ENCODE results near the gene ATP6V0C. TPM values are rescaled to one million over a fixed set of nuclear protein-coding genes. Genes with fewer than 3 reads are reported as not detected.
A peak's percentile ranks its signal among the peaks of the same experiment; 100 is the strongest.

Gene ATP6V0C
- total RNA-seq, 1 donor from 2014 or later: 22.9 TPM

GRCh38 chr16:2490190-2491105, 23.3 kb upstream of the ATP6V0C start:
- no peak for DNase-seq

- no peak for DNase-seq
Measured at GRCh38 chr16:2492292-2492691, 21.5 kb upstream of the ATP6V0C start.

- DNase-seq: no peak
Measured at GRCh38 chr16:2493605-2494004, 20.1 kb upstream of the ATP6V0C start.

- DNase-seq: no peak
Measured at GRCh38 chr16:2494616-2495015, 19.1 kb upstream of the ATP6V0C start.

DNA sequence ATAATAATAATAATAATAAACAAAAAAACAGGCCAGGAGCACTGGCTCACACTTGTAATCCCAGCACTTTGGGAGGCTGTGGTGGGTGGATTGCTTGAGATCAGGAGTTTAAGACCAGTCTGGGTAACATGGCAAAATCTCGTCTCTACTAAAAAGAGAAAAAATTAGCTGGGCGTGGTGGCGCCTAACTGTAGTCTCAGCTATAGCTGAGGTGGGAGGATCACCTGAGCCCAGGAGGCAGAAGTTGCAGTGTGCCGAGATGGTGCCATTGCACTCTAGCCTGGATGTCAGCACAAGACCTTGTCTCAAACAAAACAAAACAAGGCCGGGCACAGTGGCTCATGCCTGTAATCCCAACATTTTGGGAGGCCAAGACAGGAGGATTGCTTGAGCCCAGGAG, 18.7 kb upstream of the ATP6V0C start:
- DNase-seq: no peak

- no peak for DNase-seq
Measured at GRCh38 chr16:2496223-2497115, 17.3 kb upstream of the ATP6V0C start.

DNA sequence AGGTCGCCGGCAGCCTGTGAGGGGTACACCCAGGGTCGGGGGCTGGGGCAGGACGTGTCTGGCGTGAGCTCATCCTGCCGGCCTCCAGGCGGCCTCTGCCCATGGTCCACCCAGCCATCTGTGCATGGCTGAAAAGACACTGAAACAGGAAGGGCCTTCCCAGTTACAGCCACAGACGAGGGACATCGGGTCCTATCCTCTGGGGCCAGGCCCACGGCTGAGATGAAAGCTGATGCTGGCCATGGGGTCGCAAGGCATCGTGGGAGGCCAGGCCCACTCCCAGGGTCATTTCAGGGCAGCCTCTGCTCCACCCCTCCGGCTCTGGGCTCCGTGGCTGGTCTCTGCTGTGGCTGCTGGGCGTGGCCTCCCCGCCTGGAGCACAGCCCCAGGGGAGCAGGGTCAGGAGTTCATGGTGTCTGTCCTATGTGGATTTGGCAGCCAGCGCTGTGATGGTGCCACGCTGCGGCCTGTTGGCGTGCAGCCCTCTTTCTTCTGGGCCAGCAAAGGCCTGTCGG, 16.6 kb upstream of the ATP6V0C start:
- peak; percentile 84 for DNase-seq

DNA sequence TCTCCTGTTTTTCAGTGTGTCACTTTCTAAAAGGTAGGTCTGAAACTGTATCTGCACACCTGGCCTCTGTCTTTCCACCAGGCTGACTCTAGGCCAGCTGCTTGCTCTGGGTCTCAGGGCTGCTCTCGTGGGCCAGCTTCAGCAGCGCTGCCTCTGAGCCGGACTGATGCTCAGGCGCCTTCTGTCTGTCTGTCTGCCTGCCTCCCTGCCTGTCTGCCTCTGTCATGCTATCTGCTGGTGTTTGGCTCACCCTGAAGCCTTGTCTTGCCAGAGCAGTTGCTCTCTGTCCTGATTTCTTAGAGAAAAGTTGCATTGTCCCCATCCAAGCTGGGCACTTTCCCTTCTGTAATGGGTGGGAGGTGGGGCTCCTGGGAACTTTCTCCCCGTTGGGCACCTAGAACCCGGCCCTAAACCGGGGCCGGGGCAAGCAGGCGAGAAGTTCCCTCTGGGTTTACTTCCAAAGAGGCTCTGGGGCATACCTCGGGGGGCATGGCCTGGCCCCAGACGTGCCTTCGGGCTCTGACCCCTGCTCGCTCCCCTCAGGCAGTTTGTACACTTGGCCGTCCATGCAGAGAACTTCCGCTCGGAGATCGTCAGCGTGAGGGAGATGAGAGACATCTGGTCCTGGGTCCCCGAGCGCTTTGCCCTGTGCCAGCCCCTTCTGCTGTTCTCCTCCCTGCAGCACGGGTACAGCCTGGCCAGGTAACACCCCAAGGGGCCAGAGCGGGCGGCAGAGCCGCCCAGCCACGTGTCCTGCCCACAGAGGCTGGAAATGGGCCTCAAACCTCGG, 15.9 kb upstream of the ATP6V0C start:
- no peak for DNase-seq

DNA sequence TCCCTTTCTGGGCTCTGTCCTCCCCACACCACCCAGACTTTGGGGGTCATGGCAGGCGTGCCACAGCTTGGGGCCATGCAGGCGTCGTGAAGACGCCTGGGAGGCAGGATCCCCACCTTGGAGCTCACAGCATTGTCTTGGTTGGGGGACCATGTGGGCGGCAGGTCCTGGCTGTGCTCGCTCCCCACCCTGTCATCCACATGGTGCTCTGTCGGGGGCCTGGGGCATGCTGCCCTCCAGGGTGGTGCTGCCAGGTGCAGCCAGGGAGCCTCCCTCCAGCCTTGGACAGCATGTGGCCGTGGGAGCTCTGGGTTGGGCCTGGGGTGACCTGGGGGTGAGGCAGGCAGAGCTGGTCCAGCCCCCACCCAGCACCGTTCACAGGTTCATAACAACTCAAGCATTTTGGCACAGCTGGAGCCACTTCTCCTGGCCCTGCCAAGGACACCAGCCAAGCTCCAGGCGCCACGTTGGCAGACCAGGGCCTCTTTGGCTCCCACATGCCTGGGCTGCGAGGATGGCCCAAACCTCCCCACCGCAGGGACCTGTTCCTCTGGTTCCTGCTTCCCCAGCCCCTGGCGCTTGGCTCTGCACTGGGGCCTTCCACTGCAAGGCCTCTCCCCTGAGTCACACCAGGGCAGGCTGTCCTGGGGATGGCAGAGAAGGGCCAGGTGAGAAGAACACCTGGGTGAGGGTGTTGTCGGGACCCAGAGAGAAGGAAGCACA, 15.1 kb upstream of the ATP6V0C start:
- DNase-seq: no peak

DNA sequence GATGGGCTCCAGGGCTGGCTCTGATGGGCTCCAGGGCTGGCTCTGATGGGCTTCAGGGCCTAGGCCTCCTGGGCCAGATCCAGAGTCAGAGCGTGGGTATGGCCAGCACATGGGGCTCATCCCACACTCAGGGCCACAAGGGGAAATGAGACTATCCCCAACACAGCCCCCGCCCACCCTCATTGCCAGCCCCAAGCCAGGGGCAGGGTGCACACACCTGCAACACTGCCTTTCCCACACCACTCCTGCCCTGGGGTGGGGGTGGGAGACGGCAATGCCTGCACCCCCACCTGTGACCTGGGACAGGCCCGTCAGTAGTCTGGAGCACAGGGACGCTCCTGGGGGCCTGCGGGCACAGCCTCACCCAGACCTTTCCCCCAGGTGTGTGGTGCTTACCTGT, 14.3 kb upstream of the ATP6V0C start:
- DNase-seq: no peak

DNA sequence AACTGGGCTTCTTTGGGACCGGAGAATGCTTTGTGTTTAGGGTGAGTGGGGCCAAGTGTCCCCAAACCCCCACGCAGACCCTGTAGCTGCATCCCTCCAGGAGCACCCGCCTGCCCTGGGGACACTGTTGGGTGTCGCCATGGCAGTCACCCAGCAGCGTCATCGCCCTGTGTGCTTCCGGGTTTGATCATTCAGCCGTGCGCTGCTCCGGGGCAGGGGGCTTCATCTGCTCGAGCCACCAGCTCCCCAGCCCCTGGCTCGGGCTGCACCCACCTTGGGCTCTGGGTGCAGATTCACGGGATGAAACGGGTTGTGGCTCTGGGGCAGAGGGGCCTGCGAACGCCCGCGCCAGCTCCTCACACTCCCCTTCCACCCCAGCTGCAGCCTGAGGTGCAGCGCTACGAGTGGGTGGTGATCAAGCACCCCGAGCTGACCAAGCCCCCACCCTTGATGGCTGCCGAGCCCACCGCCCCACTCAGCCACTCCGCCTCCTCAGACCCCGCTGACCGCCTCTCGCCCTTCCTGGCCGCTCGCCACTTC, 13.8 kb upstream of the ATP6V0C start:
- no peak for DNase-seq

- no peak for DNase-seq
Measured at GRCh38 chr16:2500430-2500917, 13.3 kb upstream of the ATP6V0C start.

- peak; percentile 93 for DNase-seq
Measured at GRCh38 chr16:2500918-2501750, 12.6 kb upstream of the ATP6V0C start.

GRCh38 chr16:2501946-2502895, 11.5 kb upstream of the ATP6V0C start:
- DNase-seq: no peak

GRCh38 chr16:2505695-2506094, 8.1 kb upstream of the ATP6V0C start:
- no peak for DNase-seq

DNA sequence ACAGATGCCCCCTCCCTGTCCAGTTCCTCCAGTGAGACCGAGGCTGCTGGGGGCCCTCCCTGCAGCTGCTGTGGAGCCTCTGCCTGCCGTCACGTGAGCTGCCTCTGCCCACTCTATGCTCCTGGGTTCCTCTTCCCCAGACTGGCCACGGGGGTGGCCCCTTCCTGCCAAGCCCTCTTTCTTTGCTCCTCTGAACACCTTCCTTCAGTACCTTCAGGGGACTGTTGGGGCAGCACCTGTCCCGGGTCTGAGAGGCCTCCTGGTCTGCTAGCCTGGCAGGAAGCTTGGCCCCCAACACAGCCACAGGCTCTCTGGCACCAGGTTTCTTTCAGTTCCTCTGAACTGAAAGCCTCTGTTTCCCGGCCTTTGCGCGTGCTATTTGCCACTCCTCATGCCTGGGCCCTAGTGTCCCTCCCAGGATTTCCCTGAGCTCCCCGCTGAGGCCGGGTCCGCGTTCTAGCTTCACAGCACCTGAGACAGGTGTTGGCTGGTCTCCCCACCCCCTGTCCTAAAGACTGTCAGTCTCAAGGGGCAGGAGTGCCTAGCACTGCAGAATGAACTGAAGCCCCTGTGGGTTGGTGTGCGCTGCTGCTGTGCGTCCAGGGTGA, 6.6 kb upstream of the ATP6V0C start:
- no peak for DNase-seq

DNA sequence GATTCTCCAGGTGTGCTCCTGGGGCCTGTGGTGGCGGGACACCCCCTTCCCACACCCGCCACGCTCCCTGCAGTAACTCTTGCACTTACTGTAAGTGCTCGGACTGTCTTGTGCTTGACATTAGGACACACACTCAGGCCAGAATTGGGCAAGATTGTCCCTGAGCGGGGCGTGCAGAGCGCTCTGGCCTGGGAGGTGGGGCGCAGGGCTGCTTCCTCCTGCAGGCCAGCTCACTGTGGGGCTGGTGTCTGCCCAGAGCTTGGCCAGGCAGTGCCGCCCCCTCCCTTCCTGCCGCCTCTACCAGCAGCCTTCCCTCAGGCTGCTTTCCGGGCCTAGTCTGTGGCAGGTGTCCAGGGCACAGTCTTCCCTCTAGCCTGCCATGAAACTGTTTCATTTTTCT, 6.1 kb upstream of the ATP6V0C start:
- DNase-seq: no peak

DNA sequence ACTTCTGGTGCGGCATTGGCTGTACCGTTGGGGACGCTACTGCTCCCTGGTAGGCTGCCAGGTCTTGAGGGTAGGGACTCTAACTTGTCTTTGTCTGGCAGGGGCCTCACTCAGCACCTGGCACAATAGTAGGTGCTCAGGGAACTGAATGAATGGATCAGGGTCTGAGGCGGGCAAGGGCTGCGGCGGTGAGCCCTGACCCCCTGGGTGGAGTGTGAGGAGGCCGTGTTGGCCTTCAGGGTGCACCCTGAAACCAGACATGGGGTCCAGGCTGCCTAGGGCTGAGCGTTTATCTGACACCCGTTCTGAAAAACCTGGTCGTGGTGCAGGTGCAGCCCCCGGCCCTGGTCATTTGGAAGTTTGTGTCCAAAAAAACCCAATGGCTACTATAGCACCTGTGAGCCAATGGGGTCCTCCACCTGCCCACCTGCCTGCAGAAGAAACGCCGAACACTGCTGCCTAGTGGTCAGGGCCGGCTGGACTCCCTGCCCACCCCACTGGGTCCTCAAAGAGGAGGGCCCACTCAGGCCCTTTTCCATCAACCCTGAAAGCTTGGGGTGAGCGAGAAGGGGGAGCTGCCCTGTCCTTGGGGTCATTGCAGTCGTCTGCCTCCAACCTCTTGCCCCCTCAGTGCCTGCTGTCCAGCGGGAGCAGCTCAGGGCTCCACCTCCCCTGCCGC, 4.9 kb upstream of the ATP6V0C start:
- no peak for DNase-seq

Measured in tongue (tissue), 2 donors.